T-helper 17 cell (primary cell): Measurements from ENCODE around the gene SPOCK2. TPM values are rescaled to one million over a fixed set of nuclear protein-coding genes. Genes with fewer than 3 reads are reported as not detected.
"Not testable (repeated sequence)": the region's sequence is repeated elsewhere in the genome, so short reads cannot be mapped to it uniquely, and the experiment has no call there.

Source experiments
- ATAC-seq: fragments of 150-1000 bp; cut with Tn5 transposase; 2 replicates; pipeline ENCODE4 v1.10.0; 2021; ENCODE audit warnings: mild to moderate bottlenecking, moderate library complexity
- DNase-seq, 3 donors: peaks; one replicate each; pipeline versions ENCODE4 v3.0.0 to v3.0.0-alpha.2; 2020 to 2021
- H3K9me3 ChIP-seq: one replicate; pipeline ENCODE4 v1.7.0; 2013; ENCODE audit warnings: low read length, mild to moderate bottlenecking; ENCODE audit not compliant: control insufficient read depth, poor library complexity, severe bottlenecking
- H3K27ac Mint-ChIP-seq: one replicate; pipeline ENCODE4 v1.8.0; 2022; ENCODE audit warnings: mild to moderate bottlenecking, moderate library complexity, mixed read lengths
- H3K27me3 Mint-ChIP-seq: one replicate; pipeline ENCODE4 v1.8.0; 2022; ENCODE audit warnings: mixed read lengths
- H3K36me3 Mint-ChIP-seq: one replicate; pipeline ENCODE4 v1.8.0; 2022; ENCODE audit warnings: low read depth, mixed read lengths
- H3K4me1 Mint-ChIP-seq: one replicate; pipeline ENCODE4 v1.8.0; 2022; ENCODE audit warnings: mild to moderate bottlenecking, mixed read lengths
- H3K4me3 Mint-ChIP-seq: one replicate; pipeline ENCODE4 v1.8.0; 2022; ENCODE audit warnings: mild to moderate bottlenecking, moderate library complexity, mixed read lengths
- total RNA-seq, 4 donors: library from RNA in 2 of 4; stranded (reverse) in 2 of 4; gene quantifications; one replicate each; pipeline ENCODE4 v1.2.3 and lab custom pipeline; 2022 to 2026

Gene SPOCK2, protein sequence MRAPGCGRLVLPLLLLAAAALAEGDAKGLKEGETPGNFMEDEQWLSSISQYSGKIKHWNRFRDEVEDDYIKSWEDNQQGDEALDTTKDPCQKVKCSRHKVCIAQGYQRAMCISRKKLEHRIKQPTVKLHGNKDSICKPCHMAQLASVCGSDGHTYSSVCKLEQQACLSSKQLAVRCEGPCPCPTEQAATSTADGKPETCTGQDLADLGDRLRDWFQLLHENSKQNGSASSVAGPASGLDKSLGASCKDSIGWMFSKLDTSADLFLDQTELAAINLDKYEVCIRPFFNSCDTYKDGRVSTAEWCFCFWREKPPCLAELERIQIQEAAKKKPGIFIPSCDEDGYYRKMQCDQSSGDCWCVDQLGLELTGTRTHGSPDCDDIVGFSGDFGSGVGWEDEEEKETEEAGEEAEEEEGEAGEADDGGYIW
- total RNA-seq (100 to 1,000 TPM; 603 to 772 TPM), total RNA-seq (lab: John Stamatoyannopoulos, UW) (1,428 to 1,476 reads per million in 2 donors)

- Mint-ChIP-seq H3K4me3 (peak within 1 kb of the TSS; percentile 99), H3K36me3 (peaks cover 10% of the 10 kb centered on the region), H3K27me3 (no peaks in the 10 kb centered on the region), H3K27ac (peak within 1 kb of the TSS; percentile 99), H3K4me1 (peaks cover 45% of the 10 kb centered on the region)
- no peaks in the 10 kb centered on the region for H3K9me3 ChIP-seq
- ATAC-seq: peak; percentile 67
- peak; percentile 56 to 74 (median 67) for DNase-seq
Observed at GRCh38 chr10:72087969-72088888, at the start of gene SPOCK2. TSS of gene SPOCK2 (minus strand) at chr10:72088551. CDS start at chr10:72088328, 223 bp downstream.

DNA sequence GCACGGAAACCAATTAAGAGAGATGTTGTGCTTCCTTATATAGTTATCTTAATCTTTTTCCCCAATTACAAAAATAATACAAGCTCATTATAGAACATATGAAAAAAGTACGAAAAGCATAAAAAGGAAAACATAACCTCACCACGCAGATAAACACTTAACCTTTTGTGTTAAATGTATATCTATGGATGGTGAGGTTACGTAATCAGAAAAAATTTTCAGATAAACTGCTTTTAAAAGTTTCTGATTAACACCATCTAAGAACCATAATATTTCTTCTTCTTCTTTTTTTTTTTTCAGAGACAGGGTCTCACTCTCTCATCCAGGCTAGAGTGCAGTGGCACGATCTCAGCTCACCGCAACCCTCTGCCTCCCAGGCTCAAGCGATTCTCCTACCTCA, 49.2 kb upstream of the SPOCK2 start:
- Mint-ChIP-seq H3K27me3 (no peaks in the 10 kb centered on the region), H3K4me1 (peaks cover 26% of the 10 kb centered on the region), H3K27ac (no peak overlapping the region), H3K36me3 (no peaks in the 10 kb centered on the region), H3K4me3 (no peak overlapping the region)
- no peaks in the 10 kb centered on the region for H3K9me3 ChIP-seq
- DNase-seq (no peak), ATAC-seq (no peak)

DNA sequence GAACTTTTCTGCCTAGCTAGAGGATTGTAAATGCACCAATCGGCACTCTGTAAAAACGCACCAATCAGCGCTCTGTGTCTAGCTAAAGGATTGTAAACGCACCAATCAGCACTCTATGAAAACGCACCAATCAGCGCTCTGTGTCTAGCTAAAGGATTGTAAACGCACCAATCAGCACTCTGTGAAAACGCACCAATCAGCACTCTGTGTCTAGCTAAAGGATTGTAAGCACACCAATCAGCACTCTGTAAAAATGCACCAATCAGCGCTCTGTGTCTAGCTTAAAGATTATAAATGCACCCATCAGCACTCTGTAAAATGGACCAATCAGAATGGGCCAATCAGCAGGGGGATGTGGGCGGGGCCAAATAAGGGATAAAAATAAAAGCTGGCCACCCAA, 47.9 kb upstream of the SPOCK2 start:
- H3K4me1 Mint-ChIP-seq: peaks cover 27% of the 10 kb centered on the region
- H3K4me3 Mint-ChIP-seq, H3K9me3 ChIP-seq, H3K36me3 Mint-ChIP-seq, H3K27ac Mint-ChIP-seq, ATAC-seq, DNase-seq, H3K27me3 Mint-ChIP-seq: not testable (repeated sequence)

- Mint-ChIP-seq H3K27ac (peak overlapping the region; percentile 86), H3K4me1 (peaks cover 25% of the 10 kb centered on the region), H3K27me3 (no peaks in the 10 kb centered on the region), H3K36me3 (no peaks in the 10 kb centered on the region), H3K4me3 (peak overlapping the region; percentile 83)
- H3K9me3 ChIP-seq: no peaks in the 10 kb centered on the region
- ATAC-seq (peak; percentile 51), DNase-seq (no peak)
Observed at GRCh38 chr10:72134785-72135767, 46.7 kb upstream of the SPOCK2 start.

- H3K27me3 Mint-ChIP-seq: no peaks in the 10 kb centered on the region
- no peak for ATAC-seq
- peaks cover 26% of the 10 kb centered on the region for H3K4me1 Mint-ChIP-seq
- no peaks in the 10 kb centered on the region for H3K9me3 ChIP-seq
- H3K36me3 Mint-ChIP-seq: no peaks in the 10 kb centered on the region
- H3K27ac Mint-ChIP-seq: peak overlapping the region; percentile 87
- no peak overlapping the region for H3K4me3 Mint-ChIP-seq
- no peak for DNase-seq
Observed at GRCh38 chr10:72133517-72133916, 45.2 kb upstream of the SPOCK2 start.

- H3K27ac Mint-ChIP-seq: peak overlapping the region; percentile 87
- no peaks in the 10 kb centered on the region for H3K36me3 Mint-ChIP-seq
- H3K4me3 Mint-ChIP-seq: no peak overlapping the region
- no peaks in the 10 kb centered on the region for H3K27me3 Mint-ChIP-seq
- ATAC-seq: no peak
- DNase-seq: no peak
- H3K4me1 Mint-ChIP-seq: peaks cover 26% of the 10 kb centered on the region
- no peaks in the 10 kb centered on the region for H3K9me3 ChIP-seq
Observed at GRCh38 chr10:72132854-72133253, 44.5 kb upstream of the SPOCK2 start.

- peaks cover 3% of the 10 kb centered on the region for H3K36me3 Mint-ChIP-seq
- H3K9me3 ChIP-seq: no peaks in the 10 kb centered on the region
- peaks cover 24% of the 10 kb centered on the region for H3K4me1 Mint-ChIP-seq
- no peak overlapping the region for H3K27ac Mint-ChIP-seq
- H3K4me3 Mint-ChIP-seq: no peak overlapping the region
- no peak for DNase-seq
- H3K27me3 Mint-ChIP-seq: no peaks in the 10 kb centered on the region
- ATAC-seq: no peak
Observed at GRCh38 chr10:72127571-72127970, 39.2 kb upstream of the SPOCK2 start.

DNA sequence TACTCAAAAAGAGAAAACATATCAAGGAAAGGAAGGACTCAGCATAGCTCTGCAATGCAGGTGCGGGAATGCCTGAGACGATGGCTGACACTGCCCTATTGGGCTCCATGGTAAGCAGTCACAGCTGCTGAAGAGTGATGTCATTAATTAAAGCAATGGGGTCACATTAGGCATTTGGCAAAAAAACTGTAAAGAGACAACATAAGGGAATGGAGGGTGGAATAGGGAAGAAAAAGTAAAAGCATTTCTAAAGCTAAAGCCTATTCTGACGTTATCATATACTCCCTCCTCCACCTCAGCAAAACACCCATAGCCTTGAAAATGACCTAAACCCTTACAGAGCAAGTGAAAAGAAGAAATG, 38.5 kb upstream of the SPOCK2 start:
- ATAC-seq: no peak
- no peak for DNase-seq
- peaks cover 3% of the 10 kb centered on the region for H3K36me3 Mint-ChIP-seq
- no peak overlapping the region for H3K27ac Mint-ChIP-seq
- no peaks in the 10 kb centered on the region for H3K27me3 Mint-ChIP-seq
- no peak overlapping the region for H3K4me3 Mint-ChIP-seq
- peaks cover 28% of the 10 kb centered on the region for H3K4me1 Mint-ChIP-seq
- H3K9me3 ChIP-seq: no peaks in the 10 kb centered on the region

DNA sequence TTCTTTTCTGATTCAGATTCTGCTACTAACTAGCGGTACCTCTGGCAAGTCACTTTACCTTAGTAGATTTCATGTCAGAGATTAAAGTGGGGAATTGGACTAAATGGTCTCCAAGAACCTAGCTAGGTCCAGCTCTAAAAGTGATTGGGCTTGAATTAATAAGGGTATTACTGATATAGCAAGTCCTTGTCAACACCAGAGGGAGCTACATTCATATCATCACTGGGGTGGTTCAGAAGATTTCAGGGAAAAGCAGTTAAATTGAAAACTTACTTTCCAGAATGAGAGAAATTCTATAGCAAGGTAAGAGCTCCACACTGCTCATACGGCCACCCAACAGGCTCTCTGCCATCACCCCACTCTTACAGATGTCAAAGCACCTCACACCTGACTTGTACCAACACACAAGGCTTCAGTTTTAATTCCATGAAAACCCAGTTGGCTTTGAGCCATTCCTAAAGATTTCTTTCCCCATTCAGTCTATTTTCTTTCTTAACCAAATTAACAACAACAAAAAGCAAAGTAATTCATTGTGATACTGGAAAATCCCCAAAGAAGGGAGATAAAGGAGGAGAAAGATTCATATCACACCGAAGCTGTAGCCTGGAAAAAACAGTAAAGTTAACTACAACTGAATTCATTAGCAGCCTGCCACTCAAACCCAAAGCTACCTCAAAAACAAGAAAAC, 38.0 kb upstream of the SPOCK2 start:
- peaks cover 3% of the 10 kb centered on the region for H3K36me3 Mint-ChIP-seq
- no peak overlapping the region for H3K27ac Mint-ChIP-seq
- H3K27me3 Mint-ChIP-seq: no peaks in the 10 kb centered on the region
- no peak overlapping the region for H3K4me3 Mint-ChIP-seq
- H3K9me3 ChIP-seq: no peaks in the 10 kb centered on the region
- ATAC-seq (no peak), DNase-seq (no peak)
- peaks cover 33% of the 10 kb centered on the region for H3K4me1 Mint-ChIP-seq

GRCh38 chr10:72124989-72125388, 36.6 kb upstream of the SPOCK2 start:
- no peak overlapping the region for H3K4me3 Mint-ChIP-seq
- peak overlapping the region; percentile 43 for H3K27ac Mint-ChIP-seq
- H3K4me1 Mint-ChIP-seq: peaks cover 37% of the 10 kb centered on the region
- peaks cover 9% of the 10 kb centered on the region for H3K36me3 Mint-ChIP-seq
- no peaks in the 10 kb centered on the region for H3K9me3 ChIP-seq
- no peak for DNase-seq
- H3K27me3 Mint-ChIP-seq: no peaks in the 10 kb centered on the region
- no peak for ATAC-seq

GRCh38 chr10:72124381-72124780, 36.0 kb upstream of the SPOCK2 start:
- H3K27me3 Mint-ChIP-seq: no peaks in the 10 kb centered on the region
- H3K9me3 ChIP-seq: no peaks in the 10 kb centered on the region
- ATAC-seq: no peak
- peaks cover 9% of the 10 kb centered on the region for H3K36me3 Mint-ChIP-seq
- H3K27ac Mint-ChIP-seq: peak overlapping the region; percentile 43
- H3K4me1 Mint-ChIP-seq: peaks cover 38% of the 10 kb centered on the region
- no peak for DNase-seq
- no peak overlapping the region for H3K4me3 Mint-ChIP-seq

- ATAC-seq: no peak
- Mint-ChIP-seq H3K4me1 (peaks cover 39% of the 10 kb centered on the region), H3K4me3 (no peak overlapping the region), H3K36me3 (peaks cover 9% of the 10 kb centered on the region), H3K27ac (peak overlapping the region; percentile 43), H3K27me3 (no peaks in the 10 kb centered on the region)
- H3K9me3 ChIP-seq: no peaks in the 10 kb centered on the region
- DNase-seq: no peak
Observed at GRCh38 chr10:72123616-72124015, 35.3 kb upstream of the SPOCK2 start.
